Neural crest cell (in vitro differentiated cells): ENCODE measurements around the gene SOWAHA. TPM values are rescaled to one million over a fixed set of nuclear protein-coding genes. Genes with fewer than 3 reads are reported as not detected.

Source experiments
- DNase-seq: peaks from one replicate; pipeline ENCODE4 v3.0.0; 2021; ENCODE audit warnings: low read depth, mixed read lengths, low spot score
- H3K27ac Mint-ChIP-seq: one replicate; pipeline ENCODE4 v1.8.0; 2021; ENCODE audit warnings: mild to moderate bottlenecking, mixed read lengths; ENCODE audit not compliant: unreplicated experiment
- H3K27me3 Mint-ChIP-seq: 2 replicates; pipeline ENCODE4 v1.8.0; 2021; ENCODE audit warnings: low read depth, mild to moderate bottlenecking, mixed read lengths
- H3K36me3 Mint-ChIP-seq: 2 replicates; pipeline ENCODE4 v1.8.0; 2021; ENCODE audit warnings: low read depth, mild to moderate bottlenecking, mixed read lengths
- H3K4me1 Mint-ChIP-seq: 2 replicates; pipeline ENCODE4 v1.8.0; 2021; ENCODE audit warnings: mixed read lengths
- H3K4me3 Mint-ChIP-seq: one replicate; pipeline ENCODE4 v1.8.0; 2021; ENCODE audit warnings: mild to moderate bottlenecking, mixed read lengths
- H3K9me3 Mint-ChIP-seq: 2 replicates; pipeline ENCODE4 v1.8.0; 2021; ENCODE audit warnings: mixed read lengths
- total RNA-seq: library from RNA; stranded (reverse); gene quantifications from 2 replicates; pipeline ENCODE4 v1.2.1, GENCODE V29; 2021
- TF ChIP-seq, protein P1 (sequence below): fragments of 200-600 bp; sonication (generic); conservative IDR thresholded peaks from 2 replicates; pipeline ENCODE4 v1.5.0; 2021; ENCODE audit warnings: antibody characterized with exemption, mild to moderate bottlenecking

Gene SOWAHA
- total RNA-seq, 1 donor from 2014 or later: not detected

DNA sequence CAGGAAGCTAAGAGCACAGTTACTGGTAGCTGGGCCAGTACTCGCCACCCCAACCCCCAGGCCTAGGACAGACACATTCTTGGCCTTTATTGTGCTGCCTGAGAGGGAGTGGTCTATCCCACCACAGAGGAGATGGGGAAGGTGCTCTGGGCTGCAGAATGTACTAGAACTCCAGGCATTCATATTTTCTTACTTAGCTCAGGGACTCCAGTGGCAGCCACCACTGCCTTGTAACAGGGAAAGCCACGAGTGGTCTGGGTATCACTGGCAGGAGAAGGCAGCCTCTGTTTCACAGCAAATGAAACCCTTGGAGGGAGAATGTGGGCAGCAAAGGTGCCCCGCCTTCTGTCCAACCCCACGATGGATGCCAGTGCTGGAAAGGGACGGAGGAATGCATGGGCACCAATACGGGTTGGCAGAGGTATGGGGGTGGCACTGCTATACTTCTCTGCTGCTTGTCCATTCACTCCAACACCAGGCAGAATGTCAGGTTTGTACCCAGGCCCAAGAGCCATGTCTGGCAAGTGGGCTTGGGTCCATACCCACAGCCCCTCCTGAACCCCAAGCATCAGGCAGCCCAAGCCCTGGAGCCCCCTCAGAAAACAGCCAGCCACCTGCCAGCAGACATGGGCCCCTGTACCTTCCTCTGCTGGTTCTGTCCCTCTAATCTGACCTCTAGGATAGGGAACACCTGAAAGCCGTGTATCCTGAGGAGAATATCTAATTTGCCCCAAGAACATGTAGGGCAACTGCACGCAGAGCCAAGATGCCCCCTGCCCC, 40.6 kb upstream of the SOWAHA start:
- DNase-seq: no peak
- Mint-ChIP-seq H3K27ac (peak overlapping the region; percentile 67), H3K4me3 (peak overlapping the region; percentile 31)

DNA sequence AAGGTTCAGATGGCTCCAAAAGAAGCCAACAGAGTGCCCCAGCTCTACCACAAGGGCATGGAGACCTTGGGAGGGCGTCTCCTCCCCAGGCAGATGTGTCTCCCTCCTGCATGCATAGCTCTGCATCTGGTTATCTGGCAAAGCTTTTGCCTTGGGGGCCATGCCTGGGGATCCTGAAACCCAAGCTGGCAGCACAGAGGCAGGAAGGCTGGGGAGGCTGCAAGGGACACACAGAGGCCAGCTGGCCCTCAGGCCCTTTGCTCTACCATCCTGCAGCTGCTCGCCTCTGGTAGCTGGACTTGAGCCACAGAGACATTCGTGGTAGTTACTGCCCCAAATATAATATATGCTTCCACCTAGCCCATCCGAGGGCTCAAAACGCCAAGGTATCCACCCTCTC, 40.0 kb upstream of the SOWAHA start:
- Mint-ChIP-seq H3K4me1 (peaks cover 28% of the 10 kb centered on the region), H3K27ac (no peak overlapping the region), H3K9me3 (no peaks in the 10 kb centered on the region), H3K36me3 (no peaks in the 10 kb centered on the region), H3K4me3 (no peak overlapping the region), H3K27me3 (peaks cover 4% of the 10 kb centered on the region)
- TF ChIP-seq, protein P1, sequence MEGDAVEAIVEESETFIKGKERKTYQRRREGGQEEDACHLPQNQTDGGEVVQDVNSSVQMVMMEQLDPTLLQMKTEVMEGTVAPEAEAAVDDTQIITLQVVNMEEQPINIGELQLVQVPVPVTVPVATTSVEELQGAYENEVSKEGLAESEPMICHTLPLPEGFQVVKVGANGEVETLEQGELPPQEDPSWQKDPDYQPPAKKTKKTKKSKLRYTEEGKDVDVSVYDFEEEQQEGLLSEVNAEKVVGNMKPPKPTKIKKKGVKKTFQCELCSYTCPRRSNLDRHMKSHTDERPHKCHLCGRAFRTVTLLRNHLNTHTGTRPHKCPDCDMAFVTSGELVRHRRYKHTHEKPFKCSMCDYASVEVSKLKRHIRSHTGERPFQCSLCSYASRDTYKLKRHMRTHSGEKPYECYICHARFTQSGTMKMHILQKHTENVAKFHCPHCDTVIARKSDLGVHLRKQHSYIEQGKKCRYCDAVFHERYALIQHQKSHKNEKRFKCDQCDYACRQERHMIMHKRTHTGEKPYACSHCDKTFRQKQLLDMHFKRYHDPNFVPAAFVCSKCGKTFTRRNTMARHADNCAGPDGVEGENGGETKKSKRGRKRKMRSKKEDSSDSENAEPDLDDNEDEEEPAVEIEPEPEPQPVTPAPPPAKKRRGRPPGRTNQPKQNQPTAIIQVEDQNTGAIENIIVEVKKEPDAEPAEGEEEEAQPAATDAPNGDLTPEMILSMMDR: no peak
- no peak for DNase-seq

More for the DNA sequence above, 40.6 kb upstream of the SOWAHA start:
- TF ChIP-seq, protein P1: no peak
- H3K4me1 Mint-ChIP-seq: peaks cover 23% of the 10 kb centered on the region
- no peaks in the 10 kb centered on the region for H3K27me3 Mint-ChIP-seq
- no peaks in the 10 kb centered on the region for H3K36me3 Mint-ChIP-seq
- no peaks in the 10 kb centered on the region for H3K9me3 Mint-ChIP-seq

DNA sequence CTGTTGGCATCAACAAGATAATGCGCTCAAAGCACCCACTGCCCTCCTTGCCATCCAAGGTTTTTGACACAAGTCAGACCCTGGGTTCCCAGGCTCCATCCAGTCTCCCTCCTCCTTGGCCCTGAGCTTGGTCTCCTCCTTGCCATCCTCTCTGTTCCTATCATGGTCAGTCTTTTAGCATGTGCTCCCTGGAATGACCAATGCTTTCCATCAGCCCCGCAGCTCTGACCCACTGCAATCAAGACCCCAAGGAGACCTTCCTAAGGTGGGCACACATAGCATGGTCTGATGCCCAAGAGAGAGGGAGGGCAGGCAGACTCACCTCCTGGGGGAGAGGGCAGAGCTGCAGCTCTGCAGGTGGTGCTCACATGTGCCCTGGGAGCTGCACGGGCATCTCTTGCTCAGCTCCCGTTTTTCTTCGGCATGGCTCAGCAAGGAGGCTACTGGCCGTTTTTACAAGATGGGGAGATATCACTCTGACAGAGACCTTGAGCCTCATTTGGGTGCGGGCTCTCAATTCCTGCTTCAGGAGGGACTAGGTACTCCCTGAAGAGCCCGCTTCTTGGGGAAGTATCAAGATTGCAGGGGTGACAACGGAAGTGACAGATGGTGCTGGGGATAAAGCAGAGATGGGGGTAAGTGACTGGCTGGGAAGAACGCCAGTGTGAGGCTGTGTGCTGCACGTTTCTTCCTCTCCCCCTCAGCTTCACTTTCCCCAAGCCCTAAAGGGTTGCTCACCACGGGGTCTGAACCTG, 39.3 kb upstream of the SOWAHA start:
- H3K36me3 Mint-ChIP-seq: no peaks in the 10 kb centered on the region
- peak overlapping the region; percentile 74 for H3K4me3 Mint-ChIP-seq
- no peaks in the 10 kb centered on the region for H3K9me3 Mint-ChIP-seq
- peaks cover 9% of the 10 kb centered on the region for H3K27me3 Mint-ChIP-seq
- no peak for DNase-seq
- peaks cover 32% of the 10 kb centered on the region for H3K4me1 Mint-ChIP-seq
- TF ChIP-seq, protein P1: no peak
- no peak overlapping the region for H3K27ac Mint-ChIP-seq

DNA sequence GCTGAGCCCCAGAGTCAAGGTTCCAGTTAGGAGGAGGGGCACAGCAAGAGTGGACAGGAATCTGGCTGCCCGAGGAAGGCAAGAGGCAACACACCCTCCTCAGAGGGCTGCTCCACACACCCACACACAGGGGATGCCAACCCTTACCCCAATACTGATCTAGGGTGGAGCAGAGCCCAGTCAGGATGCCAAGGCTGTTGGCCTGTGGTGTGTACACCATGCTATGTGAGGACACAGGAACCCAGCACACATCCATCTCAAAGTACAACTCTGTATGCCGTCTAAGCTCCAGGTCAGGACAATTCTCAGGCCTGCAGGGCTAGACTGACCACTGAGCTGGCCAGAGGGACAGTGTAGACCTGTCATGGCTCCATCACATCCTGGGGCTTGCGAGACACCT, 38.7 kb upstream of the SOWAHA start:
- peaks cover 15% of the 10 kb centered on the region for H3K27me3 Mint-ChIP-seq
- H3K27ac Mint-ChIP-seq: no peak overlapping the region
- H3K4me1 Mint-ChIP-seq: peaks cover 32% of the 10 kb centered on the region
- no peaks in the 10 kb centered on the region for H3K36me3 Mint-ChIP-seq
- no peaks in the 10 kb centered on the region for H3K9me3 Mint-ChIP-seq
- DNase-seq: no peak
- peak overlapping the region; percentile 74 for H3K4me3 Mint-ChIP-seq
- TF ChIP-seq, protein P1: no peak

DNA sequence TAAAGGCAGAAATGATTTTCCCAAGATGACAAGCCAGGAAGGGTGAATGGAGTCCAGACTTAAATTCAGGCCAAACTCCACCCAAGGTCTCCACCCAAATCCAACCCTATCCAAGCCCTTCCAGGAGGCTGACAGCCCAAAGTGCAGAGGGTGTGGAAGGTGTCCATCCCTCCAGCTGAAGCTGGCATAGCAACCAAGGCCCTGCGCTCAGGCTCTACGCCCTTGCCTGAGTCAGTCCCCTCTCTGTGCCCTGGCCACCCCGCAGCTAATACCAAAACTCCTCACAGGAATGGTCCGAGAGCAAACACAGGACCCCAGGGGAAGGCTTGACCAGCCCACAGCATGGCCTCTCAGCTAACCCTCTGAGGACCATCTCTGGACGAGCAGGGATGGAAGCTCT, 38.2 kb upstream of the SOWAHA start:
- H3K9me3 Mint-ChIP-seq: no peaks in the 10 kb centered on the region
- no peak overlapping the region for H3K27ac Mint-ChIP-seq
- no peaks in the 10 kb centered on the region for H3K36me3 Mint-ChIP-seq
- TF ChIP-seq, protein P1: no peak
- peak overlapping the region; percentile 74 for H3K4me3 Mint-ChIP-seq
- H3K4me1 Mint-ChIP-seq: peaks cover 32% of the 10 kb centered on the region
- peaks cover 19% of the 10 kb centered on the region for H3K27me3 Mint-ChIP-seq
- DNase-seq: no peak
